Natural killer cell (primary cell): ENCODE results near the gene TMEM108. TPM values are rescaled to one million over a fixed set of nuclear protein-coding genes. Genes with fewer than 3 reads are reported as not detected.

Experiments used
- ATAC-seq, 3 donors: fragments of 150-1000 bp in 2 of 3; fragments of 200-7000 bp in 1 of 3; cut with Tn5 transposase; 1 replicate in 1 of 3; 2 replicates in 2 of 3; pipeline ENCODE4 v1.10.0; 2021; ENCODE audit warnings: mild to moderate bottlenecking in 2 of 3, moderate library complexity in 2 of 3
- DNase-seq, 2 donors: peaks; one replicate each; pipeline versions ENCODE4 v3.0.0 to v3.0.0-alpha.2; 2013 to 2021; ENCODE audit warnings: mixed read lengths in 1 of 2
- H3K27ac ChIP-seq: one replicate; pipeline ENCODE4 v1.5.1; 2013; ENCODE audit warnings: mild to moderate bottlenecking, low read length
- H3K27me3 ChIP-seq: one replicate; pipeline ENCODE4 v1.6.1; 2013; ENCODE audit warnings: low read length; ENCODE audit not compliant: control insufficient read depth, insufficient read depth
- H3K36me3 ChIP-seq: one replicate; pipeline ENCODE4 v1.6.1; 2013; ENCODE audit warnings: low read length; ENCODE audit not compliant: control insufficient read depth, insufficient read depth
- H3K4me1 ChIP-seq: one replicate; pipeline ENCODE4 v1.6.1; 2013; ENCODE audit warnings: low read length; ENCODE audit not compliant: control insufficient read depth, insufficient read depth
- H3K4me3 ChIP-seq: one replicate; pipeline ENCODE4 v1.5.1; 2013; ENCODE audit warnings: low read length
- H3K9me3 ChIP-seq: one replicate; pipeline ENCODE4 v1.6.1; 2013; ENCODE audit warnings: low read length; ENCODE audit not compliant: control insufficient read depth, insufficient read depth
- H3K27ac Mint-ChIP-seq, 2 donors: one replicate each; pipeline ENCODE4 v1.8.0; 2022; ENCODE audit warnings: mild to moderate bottlenecking in 2 of 2, mixed read lengths in 2 of 2, moderate library complexity in 1 of 2
- H3K27me3 Mint-ChIP-seq, 2 donors: one replicate each; pipeline ENCODE4 v1.8.0; 2022; ENCODE audit warnings: low read depth in 2 of 2, mixed read lengths in 2 of 2
- H3K36me3 Mint-ChIP-seq: one replicate; pipeline ENCODE4 v1.8.0; 2022; ENCODE audit warnings: mixed read lengths
- H3K4me1 Mint-ChIP-seq, 2 donors: one replicate each; pipeline ENCODE4 v1.8.0; 2022; ENCODE audit warnings: mixed read lengths in 2 of 2
- H3K4me3 Mint-ChIP-seq: one replicate; pipeline ENCODE4 v1.8.0; 2022; ENCODE audit warnings: mild to moderate bottlenecking, moderate library complexity, mixed read lengths
- H3K9me3 Mint-ChIP-seq, 2 donors: one replicate each; pipeline ENCODE4 v1.8.0; 2022; ENCODE audit warnings: mixed read lengths in 2 of 2
- CTCF ChIP-seq: fragments of 200-600 bp; IDR thresholded peaks from one replicate; pipeline ENCODE4 v1.8.0; 2022; ENCODE audit warnings: antibody characterized with exemption
- WGBS: methylation state at CpG from one replicate; pipeline ENCODE4 v1.1.7; 2013; ENCODE audit warnings: missing lambda C conversion rate; ENCODE audit not compliant: insufficient coverage; 5-methylcytosine and 5-hydroxymethylcytosine counted together
- intact Hi-C: fragments of 100-400 bp; cut with micrococcal nuclease; formaldehyde crosslinking; loops from one replicate; pipeline ENCODE4 v1.14.2; 2022
- total RNA-seq, 4 donors: library from RNA; stranded (reverse); fragments of 120-200 nt in 1 of 4; gene quantifications; one replicate each; pipeline versions ENCODE4 v1.2.3 to v1.2.4, GENCODE V29; 2013 to 2022

TMEM108 gene
- total RNA-seq, 3 donors from 2014 or later (not counting 1 experiment from before 2014, with no cell fraction given): not detected

DNA sequence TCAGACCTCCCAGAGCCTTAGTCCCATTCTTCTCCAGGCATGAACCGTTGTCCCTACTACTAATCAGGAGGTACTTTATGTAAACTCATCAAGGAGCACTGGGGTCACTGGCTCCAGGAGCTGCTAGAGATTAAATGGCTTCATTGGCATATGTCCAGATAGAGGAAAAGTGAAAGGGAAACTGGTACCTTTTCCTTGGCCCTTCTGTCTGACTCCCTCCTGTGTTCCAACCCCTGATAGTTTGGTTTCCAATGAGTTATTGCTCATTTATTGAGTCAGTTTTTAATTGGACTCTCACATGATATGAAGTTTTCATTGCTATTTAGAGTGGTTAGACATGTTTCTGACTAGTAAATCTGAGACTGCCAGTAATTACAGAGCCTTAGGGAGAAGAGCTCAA is 231.2 kb downstream of the TMEM108 start:
- Mint-ChIP-seq H3K36me3 (no peaks in the 10 kb centered on the region), H3K9me3 (no peaks in the 10 kb centered on the region), H3K4me3 (no peak overlapping the region), H3K27ac (no peak overlapping the region), H3K4me1 (no peaks in the 10 kb centered on the region), H3K27me3 (no peaks in the 10 kb centered on the region)
- Histone ChIP-seq H3K4me3 (no peak overlapping the region), H3K9me3 (no peaks in the 10 kb centered on the region), H3K4me1 (no peaks in the 10 kb centered on the region), H3K36me3 (no peaks in the 10 kb centered on the region), H3K27me3 (no peaks in the 10 kb centered on the region), H3K27ac (no peak overlapping the region)
- intact Hi-C loops: no loop called here
- 58% methylated on average over 1 of the region's 1 CpG for WGBS
- no peak for ATAC-seq
- no peak for TF ChIP-seq CTCF
- no peak for DNase-seq

DNA sequence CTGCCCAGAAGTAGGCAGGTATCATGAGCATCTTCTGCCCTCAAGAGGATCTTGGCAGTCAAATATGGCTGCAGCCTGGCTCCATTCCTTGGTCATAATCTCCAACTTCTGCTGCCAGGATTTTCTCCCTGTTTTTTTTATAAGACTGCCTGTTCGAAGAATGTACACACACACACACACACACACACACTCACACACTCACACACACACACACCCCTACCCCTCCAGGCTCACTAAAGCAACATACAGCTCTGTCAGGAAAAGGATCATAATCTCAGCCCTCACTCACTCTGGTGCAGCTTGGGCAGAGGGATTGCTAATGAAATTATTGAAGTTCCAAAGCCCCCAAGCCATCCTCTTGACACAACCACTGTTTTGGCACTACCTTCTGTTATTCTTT is 232.4 kb downstream of the TMEM108 start:
- Mint-ChIP-seq H3K27me3 (no peaks in the 10 kb centered on the region), H3K4me1 (no peaks in the 10 kb centered on the region), H3K4me3 (no peak overlapping the region), H3K9me3 (no peaks in the 10 kb centered on the region), H3K27ac (no peak overlapping the region), H3K36me3 (no peaks in the 10 kb centered on the region)
- Histone ChIP-seq H3K4me1 (no peaks in the 10 kb centered on the region), H3K4me3 (no peak overlapping the region), H3K9me3 (no peaks in the 10 kb centered on the region), H3K27ac (no peak overlapping the region), H3K27me3 (no peaks in the 10 kb centered on the region), H3K36me3 (no peaks in the 10 kb centered on the region)
- WGBS: 64% methylated on average over 1 of the region's 1 CpG
- no peak for TF ChIP-seq CTCF
- ATAC-seq (no peak), DNase-seq (no peak)
- intact Hi-C loops: no loop called here

DNA sequence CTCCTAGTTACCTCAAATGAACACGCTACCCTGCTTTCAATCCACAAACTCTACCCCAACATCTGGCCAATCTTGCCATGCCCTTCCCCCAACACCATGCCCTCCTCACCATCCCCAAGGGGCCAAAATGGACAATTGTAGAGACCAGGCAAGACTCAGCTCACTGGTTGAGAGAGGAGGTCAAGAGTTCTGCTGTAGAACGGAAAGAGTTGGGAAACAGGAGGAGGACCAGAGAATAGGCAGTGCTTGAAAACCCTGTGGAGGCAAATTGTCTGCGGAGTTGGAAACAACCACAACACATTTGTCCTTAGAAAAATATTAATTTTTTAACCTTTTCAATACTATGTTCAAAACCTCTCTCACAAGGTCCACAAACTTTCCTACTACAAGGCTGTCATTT is 232.9 kb downstream of the TMEM108 start:
- Mint-ChIP-seq H3K4me3 (no peak overlapping the region), H3K9me3 (no peaks in the 10 kb centered on the region), H3K27me3 (no peaks in the 10 kb centered on the region), H3K4me1 (no peaks in the 10 kb centered on the region), H3K36me3 (no peaks in the 10 kb centered on the region), H3K27ac (no peak overlapping the region)
- no peaks in the 10 kb centered on the region for H3K4me1 ChIP-seq
- H3K9me3 ChIP-seq: no peaks in the 10 kb centered on the region
- no peak for ATAC-seq
- no peak overlapping the region for H3K4me3 ChIP-seq
- H3K27me3 ChIP-seq: no peaks in the 10 kb centered on the region
- no peaks in the 10 kb centered on the region for H3K36me3 ChIP-seq
- intact Hi-C loops: no loop called here
- DNase-seq: no peak
- WGBS: 92% methylated on average over 3 of the region's 3 CpGs
- H3K27ac ChIP-seq: no peak overlapping the region
- TF ChIP-seq CTCF: no peak

- no peaks in the 10 kb centered on the region for H3K4me1 Mint-ChIP-seq
- no peak overlapping the region for H3K27ac Mint-ChIP-seq
- DNase-seq (no peak), ATAC-seq (no peak)
- Histone ChIP-seq H3K9me3 (no peaks in the 10 kb centered on the region), H3K27ac (no peak overlapping the region), H3K4me1 (no peaks in the 10 kb centered on the region), H3K27me3 (no peaks in the 10 kb centered on the region), H3K4me3 (no peak overlapping the region), H3K36me3 (no peaks in the 10 kb centered on the region)
- WGBS: 63% methylated on average over 4 of the region's 4 CpGs
- intact Hi-C loops: no loop called here
- no peak for TF ChIP-seq CTCF
- H3K4me3 Mint-ChIP-seq: no peak overlapping the region
- H3K36me3 Mint-ChIP-seq: no peaks in the 10 kb centered on the region
- no peaks in the 10 kb centered on the region for H3K27me3 Mint-ChIP-seq
- no peaks in the 10 kb centered on the region for H3K9me3 Mint-ChIP-seq
Observed at GRCh38 chr3:133271539-133271938, 233.3 kb downstream of the TMEM108 start.
